Measurements from ENCODE around the gene CDKN2A. TPM values are rescaled to one million over a fixed set of nuclear protein-coding genes. Genes with fewer than 3 reads are reported as not detected.

Gene CDKN2A
- 28.2 and 41.6 TPM in 2 replicates for total RNA-seq

GRCh38 chr9:21993893-21994555, at the start of gene CDKN2A:
TSS of gene CDKN2A (minus strand) at chr9:21994392.

GRCh38 chr9:22008717-22009505, 14.7 kb upstream of the CDKN2A start, which contains the start of gene CDKN2B:
TSS of gene CDKN2B (minus strand) at chr9:22009305. CDS start at chr9:22008953, 352 bp downstream.

GRCh38 chr9:21994556-21995005, 389 bp upstream of the CDKN2A start, which contains the start of gene CDKN2B-AS1:
TSS of gene CDKN2B-AS1 (plus strand) at chr9:21994791.

Other genes starting within 250 kb of the CDKN2A start
- gene MTAP, start 191.8 kb downstream of the CDKN2A start, total RNA-seq = 15.8 and 19.0 TPM in 2 replicates
- gene CDKN2B-AS1, start 399 bp upstream of the CDKN2A start, total RNA-seq = 5.6 and 7.7 TPM in 2 replicates
- 7.7 and 10.4 TPM in 2 replicates for gene CDKN2B, start 14.9 kb upstream of the CDKN2A start, total RNA-seq